Transverse colon (tissue), 3 donors: ENCODE measurements around the gene TGFBR2.

ENCODE experiments used
- CTCF ChIP-seq, 5 experiments: fragments of 200-600 bp in 3 of 5; fragments of 450-650 bp in 2 of 5; sonication (generic) in 3 of 5; IDR thresholded peaks; 1 replicate in 2 of 5; 2 replicates in 3 of 5; pipeline ENCODE4 v1.5.1; 2016 to 2017; ENCODE audit warnings: antibody characterized with exemption in 5 of 5, inconsistent platforms in 3 of 5, mild to moderate bottlenecking in 2 of 5, moderate library complexity in 1 of 5
- POLR2A ChIP-seq: fragments of 450-650 bp; IDR thresholded peaks from one replicate; pipeline ENCODE4 v1.6.1; 2016; ENCODE audit warnings: antibody characterized with exemption, mild to moderate bottlenecking, moderate library complexity

GRCh38 chr3:30664459-30664858 is 58.1 kb downstream of the TGFBR2 start:
- no peak for TF ChIP-seq CTCF (IDR thresholded peaks at IDR 0.05)
- TF ChIP-seq POLR2A, result no peak
